PC-9 (cell line): ENCODE results near the gene TBC1D5. TPM values are rescaled to one million over a fixed set of nuclear protein-coding genes. Genes with fewer than 3 reads are reported as not detected.

Source experiments
- BruUV-seq: library from RNA; stranded (reverse); fragments of 400-500 nt; replicated peaks from 2 replicates; lab custom pipeline; 2021; lab: Mats Ljungman, UMichigan
- CTCF ChIA-PET: fragments of 300-600 bp; sonication (Branson Sonifier 250); formaldehyde crosslinking; loops from one replicate; lab custom pipeline; 2022; ENCODE audit warnings: antibody characterized with exemption; lab: Charles Lee
- POLR2A ChIA-PET: fragments of 300-600 bp; sonication (Branson Sonifier 250); formaldehyde crosslinking; loops from one replicate; lab custom pipeline; 2022; ENCODE audit warnings: antibody characterized with exemption; ENCODE audit not compliant: unreplicated experiment; lab: Charles Lee
- DNase-seq, 2 experiments: peaks; one replicate each; pipeline versions ENCODE4 v3.0.0 to v3.0.0-alpha.2; 2015 to 2022; ENCODE audit warnings: mixed read lengths in 1 of 2
- H2AFZ ChIP-seq: fragments of 200-600 bp; sonication (generic); 2 replicates; pipeline ENCODE4 v1.8.1; 2017; ENCODE audit warnings: antibody characterized with exemption
- H3F3A ChIP-seq: fragments of 200-600 bp; sonication (generic); 2 replicates; pipeline ENCODE4 v1.8.1; 2017; ENCODE audit warnings: antibody characterized with exemption, mild to moderate bottlenecking, low read depth; ENCODE audit not compliant: insufficient read depth
- H3K27ac ChIP-seq: fragments of 200-600 bp; sonication (generic); 2 replicates; pipeline ENCODE4 v1.6.1; 2016; ENCODE audit warnings: mixed run types
- H3K27me3 ChIP-seq: fragments of 200-600 bp; sonication (generic); 2 replicates; pipeline ENCODE4 v1.6.1; 2016; ENCODE audit warnings: low read depth, mixed run types; ENCODE audit not compliant: insufficient read depth
- H3K36me3 ChIP-seq: fragments of 200-600 bp; sonication (generic); 2 replicates; pipeline ENCODE4 v1.6.1; 2016; ENCODE audit warnings: low read depth, mixed run types
- H3K4me1 ChIP-seq: fragments of 200-600 bp; sonication (generic); replicated peaks from 2 replicates; pipeline ENCODE4 v1.6.1; 2016; ENCODE audit warnings: mixed run types; ENCODE audit not compliant: insufficient read depth
- H3K4me2 ChIP-seq: fragments of 200-600 bp; sonication (generic); 2 replicates; pipeline ENCODE4 v1.6.1; 2017; ENCODE audit warnings: mixed run types
- H3K4me3 ChIP-seq: fragments of 200-600 bp; sonication (generic); 2 replicates; pipeline ENCODE4 v1.6.1; 2016; ENCODE audit warnings: mixed run types
- H3K79me2 ChIP-seq: fragments of 200-600 bp; sonication (generic); 2 replicates; pipeline ENCODE4 v1.6.1; 2017; ENCODE audit warnings: low read depth, mixed run types
- H3K9me2 ChIP-seq: fragments of 200-600 bp; sonication (generic); 2 replicates; pipeline ENCODE4 v1.8.1; 2017; ENCODE audit warnings: mild to moderate bottlenecking; ENCODE audit not compliant: insufficient read depth
- H3K9me3 ChIP-seq: fragments of 200-600 bp; sonication (generic); 2 replicates; pipeline ENCODE4 v1.8.1; 2016; ENCODE audit warnings: low read depth; ENCODE audit not compliant: insufficient read depth
- H4K20me1 ChIP-seq: fragments of 200-600 bp; sonication (generic); 2 replicates; pipeline ENCODE4 v1.8.1; 2017; ENCODE audit not compliant: insufficient read depth
- EZH2 ChIP-seq: fragments of 200-600 bp; sonication (generic); IDR thresholded peaks from 2 replicates; pipeline ENCODE4 v1.8.0; 2017; ENCODE audit warnings: antibody characterized with exemption, low read depth
- intact Hi-C: fragments of 100-400 bp; cut with micrococcal nuclease; formaldehyde crosslinking; loops from one replicate; pipeline ENCODE4 v1.10.0; 2022; ENCODE audit not compliant: unreplicated experiment
- total RNA-seq: library from RNA; stranded (reverse); gene quantifications from 2 replicates; pipeline ENCODE4 v1.2.3, GENCODE V29; 2021
- TF ChIP-seq, protein P1 (sequence below): fragments of 200-600 bp; sonication (generic); conservative IDR thresholded peaks from 2 replicates; pipeline ENCODE4 v1.6.1; 2017; ENCODE audit warnings: mixed run types, antibody characterized with exemption, mild to moderate bottlenecking, moderate library complexity

TBC1D5 gene
- total RNA-seq, 1 experiment from 2014 or later: 54.0 TPM

DNA sequence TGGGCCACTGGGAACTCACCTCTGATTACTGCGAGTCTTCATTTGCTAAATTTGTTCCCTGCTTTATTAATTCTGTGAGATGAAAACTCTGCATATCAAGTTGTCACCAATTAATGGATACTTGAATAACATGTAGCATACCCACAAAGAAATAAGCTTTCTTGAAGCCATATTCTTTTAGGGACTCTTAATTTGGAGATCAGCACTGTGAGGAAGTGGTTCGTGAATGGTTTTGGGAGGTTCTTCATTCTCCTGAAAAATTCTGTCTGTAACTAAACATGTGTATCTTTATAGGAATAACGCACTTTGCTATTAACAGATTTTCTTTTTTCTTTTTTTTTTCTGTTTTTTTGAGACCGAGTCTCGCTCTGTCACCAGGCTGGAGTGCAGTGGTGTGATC, 19.1 kb upstream of the TBC1D5 start:
- Histone ChIP-seq H3K36me3 (no peaks in the 10 kb centered on the region), H3K9me3 (no peaks in the 10 kb centered on the region), H3K27ac (no peak overlapping the region), H4K20me1 (no peaks in the 10 kb centered on the region), H3K9me2 (no peaks in the 10 kb centered on the region; the same call in 1 of the 2 replicates), H3K27me3 (no peaks in the 10 kb centered on the region), H3K4me2 (no peak overlapping the region), H3K4me1 (no peaks in the 10 kb centered on the region), H2AFZ (no peak overlapping the region), H3K79me2 (no peaks in the 10 kb centered on the region), H3K4me3 (no peak overlapping the region), H3F3A (no peaks in the 10 kb centered on the region)
- DNase-seq: no peak
- CTCF ChIA-PET: no interaction called here
- intact Hi-C loops: no loop called here
- no TSS peak for BruUV-seq
- POLR2A ChIA-PET: no interaction called here
- TF ChIP-seq EZH2: no peak
- TF ChIP-seq, protein P1, sequence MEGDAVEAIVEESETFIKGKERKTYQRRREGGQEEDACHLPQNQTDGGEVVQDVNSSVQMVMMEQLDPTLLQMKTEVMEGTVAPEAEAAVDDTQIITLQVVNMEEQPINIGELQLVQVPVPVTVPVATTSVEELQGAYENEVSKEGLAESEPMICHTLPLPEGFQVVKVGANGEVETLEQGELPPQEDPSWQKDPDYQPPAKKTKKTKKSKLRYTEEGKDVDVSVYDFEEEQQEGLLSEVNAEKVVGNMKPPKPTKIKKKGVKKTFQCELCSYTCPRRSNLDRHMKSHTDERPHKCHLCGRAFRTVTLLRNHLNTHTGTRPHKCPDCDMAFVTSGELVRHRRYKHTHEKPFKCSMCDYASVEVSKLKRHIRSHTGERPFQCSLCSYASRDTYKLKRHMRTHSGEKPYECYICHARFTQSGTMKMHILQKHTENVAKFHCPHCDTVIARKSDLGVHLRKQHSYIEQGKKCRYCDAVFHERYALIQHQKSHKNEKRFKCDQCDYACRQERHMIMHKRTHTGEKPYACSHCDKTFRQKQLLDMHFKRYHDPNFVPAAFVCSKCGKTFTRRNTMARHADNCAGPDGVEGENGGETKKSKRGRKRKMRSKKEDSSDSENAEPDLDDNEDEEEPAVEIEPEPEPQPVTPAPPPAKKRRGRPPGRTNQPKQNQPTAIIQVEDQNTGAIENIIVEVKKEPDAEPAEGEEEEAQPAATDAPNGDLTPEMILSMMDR: no peak

GRCh38 chr3:17759901-17760300, 17.5 kb upstream of the TBC1D5 start:
- no peak for TF ChIP-seq EZH2
- TF ChIP-seq, protein P1: no peak
- Histone ChIP-seq H3K27ac (no peak overlapping the region), H4K20me1 (no peaks in the 10 kb centered on the region), H3K9me3 (no peaks in the 10 kb centered on the region), H3K79me2 (no peaks in the 10 kb centered on the region), H2AFZ (no peak overlapping the region), H3F3A (no peaks in the 10 kb centered on the region), H3K27me3 (no peaks in the 10 kb centered on the region), H3K36me3 (no peaks in the 10 kb centered on the region), H3K4me1 (no peaks in the 10 kb centered on the region), H3K4me2 (no peak overlapping the region), H3K4me3 (no peak overlapping the region), H3K9me2 (no peaks in the 10 kb centered on the region; the same call in 1 of the 2 replicates)
- no TSS peak for BruUV-seq
- CTCF ChIA-PET: no interaction called here
- intact Hi-C loops: no loop called here
- POLR2A ChIA-PET: interaction anchor here (0.6 kb wide), 1 partner anchor 19 kb away, joined by 3 read pairs; no protein-coding TSS in a partner anchor
- no peak for DNase-seq

GRCh38 chr3:17755836-17756235, 13.4 kb upstream of the TBC1D5 start:
- no peak for TF ChIP-seq EZH2
- TF ChIP-seq, protein P1: no peak
- no peak overlapping the region for H3K27ac ChIP-seq
- ChIA-PET CTCF (no interaction called here), POLR2A (no interaction called here)
- DNase-seq: no peak
- no peak overlapping the region for H2AFZ ChIP-seq
- no peaks in the 10 kb centered on the region for H3K79me2 ChIP-seq
- intact Hi-C loops: no loop called here
- no peak overlapping the region for H3K4me2 ChIP-seq
- no peak overlapping the region for H3K4me3 ChIP-seq
- no peaks in the 10 kb centered on the region for H3K27me3 ChIP-seq
- no TSS peak for BruUV-seq
- no peaks in the 10 kb centered on the region; the same call in 1 of the 2 replicates for H3K9me2 ChIP-seq
- no peaks in the 10 kb centered on the region for H3K9me3 ChIP-seq
- no peaks in the 10 kb centered on the region for H3F3A ChIP-seq
- H3K36me3 ChIP-seq: no peaks in the 10 kb centered on the region
- H4K20me1 ChIP-seq: no peaks in the 10 kb centered on the region
- H3K4me1 ChIP-seq: no peaks in the 10 kb centered on the region
